ENCODE measurements around the gene LARP7. TPM values are rescaled to one million over a fixed set of nuclear protein-coding genes. Genes with fewer than 3 reads are reported as not detected.
"Not testable (repeated sequence)": the region's sequence is repeated elsewhere in the genome, so short reads cannot be mapped to it uniquely, and the experiment has no call there.

The LARP7 gene
- total RNA-seq, 2 donors from 2014 or later, result 54.2 to 57.6 TPM

- no peak overlapping the region for H3K4me3 ChIP-seq
- ATAC-seq (ENCODE audit: insufficient number of reproducible peaks, low FRiP score, low read depth), result no peak
- peaks cover 43% of the 10 kb centered on the region for H3K36me3 ChIP-seq
- H3K27me3 ChIP-seq (replicated peaks; ENCODE audit: insufficient read depth), result no peaks in the 10 kb centered on the region
- H3K4me1 ChIP-seq (ENCODE audit: control insufficient read depth in 1 of 2, low read depth in 2 of 2), result no peaks in the 10 kb centered on the region
- no peak overlapping the region for H3K27ac ChIP-seq
- no peaks in the 10 kb centered on the region for H3K9me3 ChIP-seq
- DNase-seq (ENCODE audit: low spot score), result no peak
- TF ChIP-seq, protein P1, sequence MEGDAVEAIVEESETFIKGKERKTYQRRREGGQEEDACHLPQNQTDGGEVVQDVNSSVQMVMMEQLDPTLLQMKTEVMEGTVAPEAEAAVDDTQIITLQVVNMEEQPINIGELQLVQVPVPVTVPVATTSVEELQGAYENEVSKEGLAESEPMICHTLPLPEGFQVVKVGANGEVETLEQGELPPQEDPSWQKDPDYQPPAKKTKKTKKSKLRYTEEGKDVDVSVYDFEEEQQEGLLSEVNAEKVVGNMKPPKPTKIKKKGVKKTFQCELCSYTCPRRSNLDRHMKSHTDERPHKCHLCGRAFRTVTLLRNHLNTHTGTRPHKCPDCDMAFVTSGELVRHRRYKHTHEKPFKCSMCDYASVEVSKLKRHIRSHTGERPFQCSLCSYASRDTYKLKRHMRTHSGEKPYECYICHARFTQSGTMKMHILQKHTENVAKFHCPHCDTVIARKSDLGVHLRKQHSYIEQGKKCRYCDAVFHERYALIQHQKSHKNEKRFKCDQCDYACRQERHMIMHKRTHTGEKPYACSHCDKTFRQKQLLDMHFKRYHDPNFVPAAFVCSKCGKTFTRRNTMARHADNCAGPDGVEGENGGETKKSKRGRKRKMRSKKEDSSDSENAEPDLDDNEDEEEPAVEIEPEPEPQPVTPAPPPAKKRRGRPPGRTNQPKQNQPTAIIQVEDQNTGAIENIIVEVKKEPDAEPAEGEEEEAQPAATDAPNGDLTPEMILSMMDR (IDR thresholded peaks at IDR 0.05), result no peak
Observed at GRCh38 chr4:112652216-112652615, 15.3 kb downstream of the LARP7 start.

DNA sequence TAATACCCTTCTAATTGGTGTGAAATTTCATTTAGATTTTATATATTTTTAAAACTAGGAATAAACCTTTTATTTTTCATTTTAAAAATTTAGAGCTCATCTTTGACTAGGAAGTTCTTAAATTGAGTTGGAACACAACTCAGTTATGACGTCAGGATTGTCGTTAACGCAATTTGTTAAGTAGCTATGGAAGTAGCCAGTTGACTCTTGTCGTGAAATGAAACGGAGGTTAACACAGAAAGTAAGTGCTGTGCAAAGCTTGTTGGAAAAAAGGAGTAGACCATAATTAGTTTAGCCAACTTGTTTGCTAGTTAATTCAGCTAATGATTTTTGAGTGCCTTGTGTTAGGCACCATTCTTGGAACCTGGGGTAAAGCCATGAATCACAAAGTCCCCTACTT, 18.3 kb downstream of the LARP7 start:
- no peaks in the 10 kb centered on the region for H3K9me3 ChIP-seq
- TF ChIP-seq, protein P1 (IDR thresholded peaks at IDR 0.05), result no peak
- H3K36me3 ChIP-seq, result peaks cover 31% of the 10 kb centered on the region
- no peak overlapping the region for H3K4me3 ChIP-seq
- no peak overlapping the region for H3K27ac ChIP-seq
- ATAC-seq (ENCODE audit: insufficient number of reproducible peaks, low FRiP score, low read depth) (no peak), DNase-seq (ENCODE audit: low spot score) (no peak)
- H3K4me1 ChIP-seq (ENCODE audit: control insufficient read depth in 1 of 2, low read depth in 2 of 2), result no peaks in the 10 kb centered on the region
- no peaks in the 10 kb centered on the region for H3K27me3 ChIP-seq (replicated peaks; ENCODE audit: insufficient read depth)

DNA sequence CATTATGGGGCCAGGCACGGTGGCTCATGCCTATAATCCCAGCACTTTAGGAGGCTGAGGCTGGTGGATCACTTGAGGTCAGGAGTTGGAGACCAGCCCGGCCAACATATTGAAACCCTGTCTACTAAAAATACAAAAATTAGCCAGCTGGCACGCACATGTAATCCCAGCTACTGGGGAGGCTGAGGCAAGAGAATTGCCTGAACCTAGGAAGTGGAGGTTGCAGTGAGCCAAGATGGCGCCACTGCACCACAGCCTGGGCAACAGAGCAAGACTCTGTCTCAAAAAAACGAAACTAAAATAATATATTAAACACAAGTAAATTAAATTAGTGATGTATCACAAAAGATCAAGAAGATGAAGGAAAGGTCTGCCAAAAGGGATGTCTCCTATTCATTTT, 19.2 kb downstream of the LARP7 start:
- not testable (repeated sequence) for H3K4me3 ChIP-seq; H3K27ac ChIP-seq; DNase-seq (ENCODE audit: low spot score); H3K27me3 ChIP-seq (replicated peaks; ENCODE audit: insufficient read depth); ATAC-seq (ENCODE audit: insufficient number of reproducible peaks, low FRiP score, low read depth); H3K9me3 ChIP-seq; H3K4me1 ChIP-seq (ENCODE audit: control insufficient read depth in 1 of 2, low read depth in 2 of 2)
- H3K36me3 ChIP-seq, result peaks cover 26% of the 10 kb centered on the region

DNA sequence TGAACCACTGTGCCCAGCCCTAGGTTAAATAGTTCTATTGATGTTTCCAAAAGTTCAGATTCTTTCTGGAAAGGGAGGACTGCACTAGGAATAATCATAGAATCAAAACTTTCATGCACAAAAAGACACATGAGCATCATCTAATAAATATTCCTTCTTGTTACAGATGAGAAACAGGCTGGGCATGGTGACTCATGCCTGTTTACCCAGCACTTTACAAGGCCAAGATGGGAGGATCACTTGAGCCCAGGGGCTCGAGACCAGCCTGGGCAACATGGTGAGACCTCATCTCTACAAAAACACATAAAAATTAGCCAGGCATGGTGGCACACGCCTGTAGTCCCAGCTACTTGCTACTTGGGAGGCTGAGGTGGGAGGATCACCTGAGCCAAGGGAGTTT, 27.7 kb downstream of the LARP7 start:
- no peak for DNase-seq (ENCODE audit: low spot score)
- Histone ChIP-seq H3K27me3 (replicated peaks; ENCODE audit: insufficient read depth) (no peaks in the 10 kb centered on the region), H3K4me3 (no peak overlapping the region), H3K9me3 (no peaks in the 10 kb centered on the region), H3K27ac (no peak overlapping the region), H3K4me1 (ENCODE audit: control insufficient read depth in 1 of 2, low read depth in 2 of 2) (no peaks in the 10 kb centered on the region), H3K36me3 (no peaks in the 10 kb centered on the region)
- TF ChIP-seq, protein P1 (IDR thresholded peaks at IDR 0.05), result no peak
- ATAC-seq (ENCODE audit: insufficient number of reproducible peaks, low FRiP score, low read depth), result no peak

GRCh38 chr4:112668131-112668530, 31.2 kb downstream of the LARP7 start:
- Histone ChIP-seq H3K27ac (no peak overlapping the region), H3K9me3 (no peaks in the 10 kb centered on the region), H3K4me3 (no peak overlapping the region), H3K4me1 (ENCODE audit: control insufficient read depth in 1 of 2, low read depth in 2 of 2) (peaks cover 9 to 10% of the 10 kb centered on the region in 2 donors), H3K36me3 (no peaks in the 10 kb centered on the region), H3K27me3 (replicated peaks; ENCODE audit: insufficient read depth) (no peaks in the 10 kb centered on the region)
- DNase-seq (ENCODE audit: low spot score), result no peak
- TF ChIP-seq, protein P1 (IDR thresholded peaks at IDR 0.05), result no peak
- ATAC-seq (ENCODE audit: insufficient number of reproducible peaks, low FRiP score, low read depth), result no peak

- Histone ChIP-seq H3K4me3 (no peak overlapping the region), H3K36me3 (no peaks in the 10 kb centered on the region), H3K27me3 (replicated peaks; ENCODE audit: insufficient read depth) (no peaks in the 10 kb centered on the region), H3K4me1 (ENCODE audit: control insufficient read depth in 1 of 2, low read depth in 2 of 2) (peaks cover 9 to 10% of the 10 kb centered on the region in 2 donors), H3K9me3 (no peaks in the 10 kb centered on the region), H3K27ac (no peak overlapping the region)
- TF ChIP-seq, protein P1 (IDR thresholded peaks at IDR 0.05), result no peak
- ATAC-seq (ENCODE audit: insufficient number of reproducible peaks, low FRiP score, low read depth) (no peak), DNase-seq (ENCODE audit: low spot score) (no peak)
Observed at GRCh38 chr4:112673076-112673475, 36.1 kb downstream of the LARP7 start.

All from thoracic aorta (tissue), 2 donors.